Bone marrow (tissue), 2 donors: Measurements from ENCODE around the gene KRT20.

ENCODE experiments used
- DNase-seq, 2 donors: peaks; one replicate each; lab custom pipeline; 2025; lab: John Stamatoyannopoulos, UW

The KRT20 gene

GRCh38 chr17:40850293-40850972 lies 34.6 kb downstream of the KRT20 start:
- DNase-seq, result no peak

- no peak for DNase-seq
These were observed 35.3 kb downstream of the KRT20 start for GRCh38 chr17:40849723-40850122.

GRCh38 chr17:40848583-40849235 lies 36.3 kb downstream of the KRT20 start:
- DNase-seq, result no peak

- no peak for DNase-seq
These were observed 38.4 kb downstream of the KRT20 start for GRCh38 chr17:40846515-40847144.

- DNase-seq, result no peak
These were observed 40.4 kb downstream of the KRT20 start for GRCh38 chr17:40844671-40845107.

- DNase-seq, result no peak
These were observed 41.8 kb downstream of the KRT20 start for GRCh38 chr17:40843242-40843641.

GRCh38 chr17:40841246-40841645 lies 43.8 kb downstream of the KRT20 start:
- DNase-seq, result no peak

GRCh38 chr17:40839194-40839593 lies 45.8 kb downstream of the KRT20 start:
- no peak for DNase-seq

GRCh38 chr17:40836020-40836419 lies 49.0 kb downstream of the KRT20 start:
- no peak for DNase-seq

- DNase-seq, result no peak
These were observed 51.2 kb downstream of the KRT20 start for GRCh38 chr17:40833882-40834281.

GRCh38 chr17:40832840-40833239 lies 52.2 kb downstream of the KRT20 start:
- DNase-seq, result no peak

GRCh38 chr17:40830085-40830776 lies 54.8 kb downstream of the KRT20 start:
- DNase-seq, result no peak

GRCh38 chr17:40828454-40829044 lies 56.5 kb downstream of the KRT20 start:
- DNase-seq, result no peak

GRCh38 chr17:40827746-40828453 lies 57.1 kb downstream of the KRT20 start:
- no peak for DNase-seq
